SU-DHL-6 (cell line): ENCODE data around the gene GBP5.

ENCODE experiments used
- EZH2phosphoT487 ChIP-seq: fragments of 200-600 bp; sonication (generic), shearing (Covaris generic); conservative IDR thresholded peaks from 2 replicates; pipeline ENCODE4 v1.6.1; 2018; ENCODE audit warnings: mild to moderate bottlenecking, antibody characterized with exemption, low read length, moderate library complexity, mixed read lengths
- TF ChIP-seq, protein P1 (sequence below): fragments of 200-600 bp; sonication (generic); IDR thresholded peaks from one replicate; pipeline ENCODE4 v1.5.1; 2017; ENCODE audit warnings: antibody characterized with exemption, mild to moderate bottlenecking, low read length, moderate library complexity; ENCODE audit not compliant: insufficient read depth, poor library complexity, severe bottlenecking

DNA sequence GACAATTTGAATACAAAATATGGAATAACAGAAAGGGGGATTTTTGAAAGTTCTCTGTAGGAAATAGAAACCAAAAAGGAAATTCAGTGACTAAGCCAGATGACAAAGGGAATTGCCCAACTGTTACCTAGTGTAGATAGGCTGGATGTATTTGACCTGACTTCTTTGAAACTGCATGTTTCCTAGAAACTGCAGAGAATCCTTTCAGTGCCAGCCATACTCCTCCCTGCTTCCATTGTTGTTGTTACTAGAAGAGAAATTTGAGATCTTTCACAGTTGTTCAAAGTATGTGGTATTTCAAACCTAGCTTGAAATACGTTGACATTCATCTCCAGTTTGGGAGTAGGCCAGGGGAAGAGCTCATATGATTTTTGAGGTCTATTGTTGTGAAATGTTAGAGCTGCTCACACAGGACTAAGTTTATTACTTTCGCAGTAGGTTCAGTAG is 1.8 kb upstream of the GBP5 start:
- TF ChIP-seq EZH2phosphoT487, result no peak
- TF ChIP-seq, protein P1, sequence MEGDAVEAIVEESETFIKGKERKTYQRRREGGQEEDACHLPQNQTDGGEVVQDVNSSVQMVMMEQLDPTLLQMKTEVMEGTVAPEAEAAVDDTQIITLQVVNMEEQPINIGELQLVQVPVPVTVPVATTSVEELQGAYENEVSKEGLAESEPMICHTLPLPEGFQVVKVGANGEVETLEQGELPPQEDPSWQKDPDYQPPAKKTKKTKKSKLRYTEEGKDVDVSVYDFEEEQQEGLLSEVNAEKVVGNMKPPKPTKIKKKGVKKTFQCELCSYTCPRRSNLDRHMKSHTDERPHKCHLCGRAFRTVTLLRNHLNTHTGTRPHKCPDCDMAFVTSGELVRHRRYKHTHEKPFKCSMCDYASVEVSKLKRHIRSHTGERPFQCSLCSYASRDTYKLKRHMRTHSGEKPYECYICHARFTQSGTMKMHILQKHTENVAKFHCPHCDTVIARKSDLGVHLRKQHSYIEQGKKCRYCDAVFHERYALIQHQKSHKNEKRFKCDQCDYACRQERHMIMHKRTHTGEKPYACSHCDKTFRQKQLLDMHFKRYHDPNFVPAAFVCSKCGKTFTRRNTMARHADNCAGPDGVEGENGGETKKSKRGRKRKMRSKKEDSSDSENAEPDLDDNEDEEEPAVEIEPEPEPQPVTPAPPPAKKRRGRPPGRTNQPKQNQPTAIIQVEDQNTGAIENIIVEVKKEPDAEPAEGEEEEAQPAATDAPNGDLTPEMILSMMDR, result no peak
